GM21390 (cell line): Measurements from ENCODE around the gene UQCR10.

Experiments used
- ATAC-seq: cut with Tn5 transposase; IDR thresholded peaks from one replicate; pipeline ENCODE4 v1.9.1; 2021; ENCODE audit not compliant: unreplicated experiment

Gene UQCR10

GRCh38 chr22:29762263-29762662, 4.9 kb upstream of the UQCR10 start:
- ATAC-seq: no peak

- peak; percentile 19 for ATAC-seq
Observed at GRCh38 chr22:29765905-29766631, 1.1 kb upstream of the UQCR10 start.

- ATAC-seq: peak; percentile 81
Observed at GRCh38 chr22:29766632-29767170, 468 bp upstream of the UQCR10 start, which contains the start of gene ZMAT5. TSS of gene ZMAT5 (minus strand) at chr22:29767007. CDS start at chr22:29748544, 18,463 bp downstream.

GRCh38 chr22:29768052-29768693, 1.0 kb downstream of the UQCR10 start:
- no peak for ATAC-seq

GRCh38 chr22:29769723-29770321, 2.7 kb downstream of the UQCR10 start:
- no peak for ATAC-seq

GRCh38 chr22:29772170-29772641, 5.0 kb downstream of the UQCR10 start:
- ATAC-seq: no peak

- no peak for ATAC-seq
Observed at GRCh38 chr22:29773233-29773632, 6.1 kb downstream of the UQCR10 start.

- ATAC-seq: no peak
Observed at GRCh38 chr22:29780220-29780619, 13.1 kb downstream of the UQCR10 start.

- no peak for ATAC-seq
Observed at GRCh38 chr22:29780748-29781676, 13.8 kb downstream of the UQCR10 start.

- no peak for ATAC-seq
Observed at GRCh38 chr22:29782061-29782845, 15.1 kb downstream of the UQCR10 start.

GRCh38 chr22:29784451-29785361, 17.5 kb downstream of the UQCR10 start:
- ATAC-seq: no peak

- no peak for ATAC-seq
Observed at GRCh38 chr22:29786031-29786430, 18.9 kb downstream of the UQCR10 start.

- ATAC-seq: no peak
Observed at GRCh38 chr22:29787371-29787980, 20.3 kb downstream of the UQCR10 start.

GRCh38 chr22:29788339-29789279, 21.4 kb downstream of the UQCR10 start:
- ATAC-seq: no peak

GRCh38 chr22:29790061-29790460, 22.9 kb downstream of the UQCR10 start:
- ATAC-seq: no peak

GRCh38 chr22:29793396-29793795, 26.2 kb downstream of the UQCR10 start:
- ATAC-seq: no peak

GRCh38 chr22:29795663-29796062, 28.5 kb downstream of the UQCR10 start:
- ATAC-seq: no peak
